HG03342 (cell line): Measurements from ENCODE around the gene MANSC1.
A peak's percentile ranks its signal among the peaks of the same experiment; 100 is the strongest.

Experiments
- ATAC-seq: cut with Tn5 transposase; IDR thresholded peaks from one replicate; pipeline ENCODE4 v1.9.1; 2021; ENCODE audit warnings: mild to moderate bottlenecking, moderate library complexity; ENCODE audit not compliant: unreplicated experiment

The MANSC1 gene

DNA sequence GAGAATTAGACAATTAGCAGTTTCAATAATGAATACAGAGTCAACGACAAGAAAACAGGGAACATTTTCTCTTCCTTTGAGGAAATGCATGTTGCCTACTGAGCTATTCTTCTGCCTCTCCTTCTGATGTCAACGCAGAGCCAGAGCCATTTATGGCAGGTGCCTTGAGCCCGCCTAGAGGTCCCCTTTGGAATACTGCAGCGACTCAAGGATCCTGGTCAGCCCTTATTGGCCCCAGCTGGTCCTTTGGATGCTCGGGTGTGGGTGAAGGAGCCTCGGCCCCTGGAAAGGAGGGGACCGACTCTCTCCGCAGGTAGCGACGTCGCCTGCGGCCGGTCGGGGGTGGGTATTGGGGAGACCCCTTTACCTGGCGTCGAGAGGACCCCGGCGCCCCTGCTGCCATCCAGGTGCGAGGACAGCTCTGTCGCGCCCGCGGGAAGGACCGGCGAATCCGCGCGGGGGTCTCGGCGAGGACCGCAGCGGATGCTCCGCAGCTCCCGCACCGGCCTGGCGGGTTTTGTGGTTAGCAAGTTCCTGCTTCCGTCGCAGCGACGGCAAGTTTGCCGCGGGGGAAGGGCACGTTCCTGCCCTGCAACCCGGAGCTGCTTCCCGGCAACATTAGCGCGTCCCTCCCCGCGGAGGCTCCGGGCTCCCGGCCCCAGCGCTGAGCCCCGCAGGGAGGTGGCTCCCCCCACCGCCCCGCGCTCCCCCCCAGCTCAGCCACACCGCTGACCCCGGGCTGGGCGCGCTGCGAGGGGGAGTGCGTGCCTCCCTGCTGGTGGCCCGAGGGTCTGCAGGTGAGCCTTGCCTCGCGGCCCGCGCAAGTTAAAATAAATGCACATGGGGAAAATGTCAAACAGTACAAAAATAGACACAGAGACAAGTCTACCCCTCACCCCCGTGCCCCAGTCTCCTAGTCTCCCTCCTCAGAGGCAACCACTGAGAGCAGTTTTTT lies at the start of gene MANSC1:
Gene MANSC1 (minus strand): TSS at position 532 of the 955 bp plus-strand sequence. CDS start 6,928 bp downstream, outside the sequence.
- ATAC-seq = peak; percentile 55

DNA sequence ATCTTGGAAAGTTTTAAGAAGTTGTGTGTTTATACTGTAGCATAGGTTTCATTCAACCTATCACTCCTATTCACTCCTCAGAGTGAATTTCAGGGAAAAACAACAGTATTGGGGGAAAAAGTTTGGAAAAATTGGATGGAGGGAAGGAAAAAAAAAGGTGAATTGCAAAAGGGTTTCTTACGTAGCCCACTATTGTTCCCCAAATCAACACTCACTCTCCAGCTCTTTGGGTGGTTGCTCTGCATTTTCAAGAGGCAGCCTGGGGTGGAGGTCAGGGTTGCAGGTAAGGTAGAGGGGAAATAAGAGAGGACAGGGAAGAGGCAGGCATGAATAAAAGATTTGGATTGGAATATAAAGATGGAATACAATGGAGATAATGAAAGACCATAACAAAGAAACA lies 49.1 kb upstream of the MANSC1 start:
- no peak for ATAC-seq

DNA sequence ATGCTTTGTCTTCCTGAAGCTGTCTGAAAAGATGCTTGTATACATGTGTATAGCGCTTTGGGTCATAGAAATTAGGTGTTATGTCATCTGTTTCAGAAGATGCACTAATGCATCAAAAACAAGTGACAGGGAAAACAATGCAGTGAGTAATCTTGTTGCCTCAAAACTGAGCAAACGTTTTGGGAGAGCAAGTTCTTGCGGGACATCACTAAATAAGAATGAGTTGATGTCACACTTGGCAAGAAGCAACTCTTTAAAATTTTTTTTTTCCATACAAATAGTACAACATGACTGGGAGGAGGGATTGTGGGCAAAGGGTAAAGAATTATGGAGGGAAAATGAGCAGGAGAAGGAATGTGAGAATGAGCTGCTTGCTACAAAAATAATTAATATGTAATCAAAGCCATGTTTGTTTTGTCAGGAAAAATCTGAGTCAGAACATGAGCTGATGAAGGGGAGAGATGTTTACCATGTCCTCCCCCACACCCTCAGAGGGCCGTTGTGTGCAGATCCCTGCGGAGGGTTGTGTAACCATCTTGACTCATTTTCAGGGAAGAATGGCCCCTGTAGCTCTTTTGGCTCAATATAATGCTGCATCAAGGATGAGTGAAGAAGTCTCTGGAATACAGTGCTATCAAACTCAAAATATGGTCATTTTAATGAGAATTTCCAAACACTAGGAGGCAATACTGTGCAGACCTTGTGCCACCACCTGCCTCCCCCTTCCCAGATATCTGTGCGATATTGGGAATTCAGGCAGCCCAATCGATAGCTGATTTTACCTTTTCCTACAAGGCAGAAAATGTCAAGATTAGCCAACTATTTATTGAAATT lies 48.2 kb upstream of the MANSC1 start:
- ATAC-seq = no peak

DNA sequence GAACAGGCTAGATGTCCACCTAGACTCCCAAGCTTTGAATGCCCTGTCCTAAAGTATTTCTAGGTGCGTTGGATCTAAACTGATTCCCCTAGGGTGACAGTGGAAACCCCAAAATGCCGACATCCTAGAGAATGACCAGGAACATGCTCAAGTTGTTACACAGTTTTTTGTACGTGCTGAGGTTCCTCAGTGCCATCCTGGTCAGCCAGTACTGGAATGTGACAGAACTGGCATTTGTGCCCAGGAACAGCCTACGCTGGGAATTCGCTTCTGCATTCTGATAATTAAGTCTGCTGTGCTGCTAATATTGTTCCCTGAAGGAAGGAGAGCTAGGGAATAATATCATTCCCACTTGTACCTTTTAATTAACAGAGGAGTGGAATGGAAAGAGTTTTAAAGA lies 47.1 kb upstream of the MANSC1 start:
- ATAC-seq = no peak

DNA sequence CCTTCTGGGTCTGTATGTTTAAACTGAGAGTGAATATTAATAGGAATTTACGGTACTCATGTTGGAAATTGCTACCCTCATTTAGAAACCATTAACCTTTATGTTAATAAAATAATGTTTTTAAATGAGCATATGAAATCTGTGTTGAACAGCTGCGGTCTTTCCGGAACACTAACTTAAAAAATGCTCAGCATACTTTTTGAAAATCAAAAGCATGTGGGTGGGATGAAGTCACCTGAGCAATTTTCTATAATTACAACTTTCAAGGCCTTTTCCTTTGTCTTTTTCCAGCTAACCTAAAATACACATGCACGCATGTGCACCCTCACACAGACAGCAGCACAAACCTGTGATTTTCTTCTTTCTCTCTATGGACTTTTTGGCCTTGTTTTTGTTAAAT lies 46.7 kb upstream of the MANSC1 start:
- no peak for ATAC-seq

DNA sequence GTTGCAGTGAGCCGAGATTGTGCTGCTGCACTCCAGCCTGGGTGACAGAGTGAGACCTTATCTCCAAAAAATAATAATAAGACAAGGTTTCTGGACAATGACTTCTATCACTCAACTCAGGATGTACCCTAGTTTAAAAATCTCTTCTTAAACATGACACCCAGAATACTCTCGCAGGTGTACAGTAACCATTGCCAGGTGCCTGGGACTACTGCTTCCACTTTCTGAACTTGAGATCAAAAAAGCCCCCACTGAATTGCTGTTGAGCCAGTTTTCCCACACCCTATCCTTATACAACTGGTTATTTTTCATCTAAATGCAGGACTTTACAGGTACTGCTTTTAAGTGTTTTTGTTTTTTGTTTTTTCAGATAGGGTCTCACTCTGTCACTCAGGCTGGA lies 43.1 kb upstream of the MANSC1 start:
- no peak for ATAC-seq

DNA sequence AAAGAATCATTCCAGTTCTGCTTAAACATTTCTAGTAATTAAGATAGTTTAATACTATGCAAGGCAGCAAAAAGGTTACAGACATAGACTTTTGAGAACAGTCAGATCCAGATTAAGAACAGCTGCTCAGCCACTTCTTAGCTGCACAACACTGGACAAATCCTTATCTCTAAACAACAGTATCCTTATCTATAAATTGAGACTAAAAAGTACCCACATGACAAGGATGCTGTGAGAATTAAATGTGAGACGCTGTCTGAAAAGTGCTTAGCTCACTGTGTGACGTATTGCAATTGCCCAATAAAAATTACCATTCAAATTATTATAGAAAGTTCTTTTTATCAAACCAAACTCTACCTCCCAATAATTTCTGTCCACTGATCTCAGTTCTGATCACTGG lies 42.4 kb upstream of the MANSC1 start:
- no peak for ATAC-seq

DNA sequence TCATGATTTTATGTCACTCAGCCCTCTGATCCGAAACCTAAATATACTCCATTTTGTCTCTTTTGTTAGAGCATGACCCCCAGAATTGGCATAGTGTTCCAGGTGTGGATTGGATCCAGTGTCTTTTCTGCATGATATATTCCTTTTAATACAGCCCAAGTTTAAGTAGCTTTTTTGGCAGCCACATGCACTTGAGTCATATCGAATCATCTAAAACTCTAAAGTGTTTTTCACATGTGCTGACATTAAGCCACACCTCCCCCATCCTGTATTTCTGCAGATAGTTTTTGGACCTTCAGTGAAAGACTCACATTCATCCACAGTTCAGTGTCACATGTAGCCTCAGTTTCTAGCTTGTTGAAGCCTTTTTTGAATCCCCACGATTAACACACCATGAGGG lies 37.5 kb upstream of the MANSC1 start:
- ATAC-seq = no peak

DNA sequence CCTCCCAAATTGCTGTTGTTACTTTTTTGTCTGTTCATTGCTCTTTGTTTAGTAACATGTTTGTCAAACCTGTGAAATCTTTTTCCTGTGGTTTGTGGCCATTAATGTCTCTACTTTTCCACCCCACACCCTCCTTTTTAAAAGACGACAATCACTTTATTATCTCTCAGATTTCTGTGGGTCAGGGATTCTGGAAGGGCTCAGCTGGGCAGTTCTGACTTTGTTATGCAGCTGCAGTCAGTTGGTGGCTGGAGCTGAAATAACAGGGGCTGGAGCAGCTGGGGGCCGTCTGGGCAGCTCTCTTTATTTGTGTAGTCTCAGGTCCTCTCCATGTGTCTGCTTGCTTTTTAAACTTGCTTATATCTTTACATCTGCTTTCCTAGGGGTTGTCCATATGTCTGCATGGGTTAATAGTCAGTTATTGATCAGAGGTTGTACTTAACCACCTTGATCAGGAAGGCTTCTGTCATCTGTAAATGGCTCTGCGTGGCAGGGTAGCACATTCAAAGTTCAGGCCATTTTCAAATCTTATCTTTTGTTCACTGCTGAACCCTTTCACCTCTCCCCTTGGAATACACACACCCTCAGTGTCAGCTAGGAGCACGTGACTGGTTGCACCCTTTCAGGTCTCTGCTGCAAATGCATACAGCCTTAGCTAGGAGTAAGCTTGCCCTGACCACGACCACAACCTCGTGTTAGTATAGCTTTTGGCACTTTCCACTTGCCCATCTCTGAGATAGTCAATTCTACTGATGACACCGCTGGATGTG lies 34.7 kb upstream of the MANSC1 start:
- ATAC-seq = no peak

DNA sequence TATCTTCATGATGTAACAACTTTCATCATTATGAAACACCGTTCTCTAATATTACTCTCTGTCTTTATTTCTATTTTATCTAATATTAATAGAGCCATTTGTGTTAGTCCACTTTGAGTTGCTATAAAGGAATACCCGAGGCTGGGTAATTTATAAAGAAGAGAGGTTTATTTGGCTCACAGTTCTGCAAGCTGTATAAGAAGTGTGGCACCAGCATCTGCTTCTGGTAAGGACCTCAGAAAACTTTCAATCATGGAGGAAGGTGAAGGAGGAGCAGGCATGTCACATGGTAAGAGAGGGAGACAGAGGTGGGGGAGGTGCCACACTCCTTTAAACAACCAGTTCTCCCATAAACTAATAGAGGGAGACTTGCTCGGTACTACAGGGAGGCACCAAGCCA lies 31.9 kb upstream of the MANSC1 start:
- no peak for ATAC-seq

DNA sequence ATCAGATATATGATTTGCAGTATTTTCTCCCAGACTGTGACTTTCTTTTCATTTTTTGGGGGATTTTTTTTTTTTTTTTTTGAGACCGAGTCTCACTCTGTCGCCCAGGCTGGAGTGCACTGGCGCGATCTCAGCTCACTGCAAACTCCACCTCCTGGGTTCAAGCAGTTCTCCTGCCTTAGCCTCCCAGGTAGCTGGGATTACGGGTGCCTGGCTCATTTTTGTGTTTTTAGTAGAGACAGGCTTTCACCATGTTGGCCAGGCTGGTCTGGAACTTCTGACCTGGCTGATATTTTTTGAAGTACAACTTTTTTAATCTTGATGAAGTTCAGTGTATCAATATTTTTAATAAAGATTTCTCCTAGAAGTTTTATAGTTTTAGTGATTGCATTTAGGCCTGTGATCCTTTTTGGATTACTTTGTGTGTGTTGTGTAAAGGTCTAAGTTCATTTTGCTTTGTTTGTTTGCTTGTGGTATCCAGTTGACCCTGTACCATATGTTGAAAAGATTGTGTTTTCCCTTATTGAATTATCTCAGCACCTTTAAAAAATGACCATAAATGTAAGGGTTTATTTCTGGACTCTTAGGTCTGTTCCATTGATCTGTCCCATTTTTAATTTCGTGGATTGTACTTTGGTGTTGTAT lies 31.0 kb upstream of the MANSC1 start:
- ATAC-seq = no peak

DNA sequence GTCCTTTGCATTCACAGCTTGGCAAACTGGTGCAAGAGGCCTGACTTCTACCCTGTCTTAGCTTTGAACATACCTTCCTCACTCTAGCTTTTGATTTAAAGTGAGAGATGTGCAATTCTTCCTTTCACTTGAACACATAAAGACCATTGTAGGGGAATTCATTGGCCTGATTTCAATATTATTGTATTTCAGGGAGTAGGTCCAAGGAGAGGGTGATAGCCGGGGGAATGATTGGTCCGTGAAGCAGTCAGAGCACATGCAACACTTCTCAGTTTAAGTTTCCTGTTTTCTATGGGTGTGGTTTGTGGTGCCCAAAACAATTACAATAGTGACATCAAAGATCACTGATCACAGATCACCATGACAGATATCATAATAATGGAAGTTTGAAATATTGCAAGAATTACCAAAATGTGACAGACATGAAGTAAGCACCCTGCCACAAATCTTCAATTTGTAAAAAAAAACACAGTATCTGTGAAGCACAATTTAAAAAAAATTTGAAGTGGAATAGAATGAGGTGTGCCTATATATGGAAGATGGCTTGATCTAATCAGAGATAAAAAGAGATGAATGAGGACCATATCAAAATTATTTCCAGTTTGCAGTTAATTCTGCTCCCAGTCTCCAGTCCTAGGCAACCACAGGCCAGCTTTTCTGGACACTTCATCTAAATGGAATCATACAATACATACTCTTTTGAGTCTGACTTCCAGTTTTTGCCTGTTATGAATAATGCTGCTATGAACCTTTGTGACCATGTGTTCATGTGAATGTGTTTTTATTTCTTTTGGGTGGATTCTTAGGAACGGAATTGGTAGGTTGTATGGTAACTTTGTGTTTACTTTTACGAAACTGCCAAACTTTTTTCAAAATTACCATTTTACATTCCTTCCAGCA lies 30.0 kb upstream of the MANSC1 start:
- peak; percentile 51 for ATAC-seq

DNA sequence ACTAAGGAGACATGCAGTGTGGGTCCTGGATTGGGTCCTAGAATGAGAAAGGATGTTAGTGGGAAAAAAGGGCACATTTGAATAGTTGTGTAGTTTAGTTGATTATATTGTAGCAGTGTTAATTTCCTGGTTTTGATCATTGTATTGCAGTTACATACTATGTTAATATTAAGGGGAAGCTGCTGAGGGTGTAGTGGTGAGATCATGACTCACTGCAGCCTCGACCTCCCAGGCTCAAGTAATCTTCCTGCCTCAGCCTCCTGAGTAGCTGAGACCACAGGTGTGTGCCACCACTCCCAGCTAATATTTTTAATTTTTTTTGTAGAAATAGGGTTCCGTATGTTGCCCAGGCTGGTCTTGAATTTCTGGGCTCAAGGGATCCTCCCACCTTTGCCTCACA lies 28.6 kb upstream of the MANSC1 start:
- ATAC-seq = no peak

DNA sequence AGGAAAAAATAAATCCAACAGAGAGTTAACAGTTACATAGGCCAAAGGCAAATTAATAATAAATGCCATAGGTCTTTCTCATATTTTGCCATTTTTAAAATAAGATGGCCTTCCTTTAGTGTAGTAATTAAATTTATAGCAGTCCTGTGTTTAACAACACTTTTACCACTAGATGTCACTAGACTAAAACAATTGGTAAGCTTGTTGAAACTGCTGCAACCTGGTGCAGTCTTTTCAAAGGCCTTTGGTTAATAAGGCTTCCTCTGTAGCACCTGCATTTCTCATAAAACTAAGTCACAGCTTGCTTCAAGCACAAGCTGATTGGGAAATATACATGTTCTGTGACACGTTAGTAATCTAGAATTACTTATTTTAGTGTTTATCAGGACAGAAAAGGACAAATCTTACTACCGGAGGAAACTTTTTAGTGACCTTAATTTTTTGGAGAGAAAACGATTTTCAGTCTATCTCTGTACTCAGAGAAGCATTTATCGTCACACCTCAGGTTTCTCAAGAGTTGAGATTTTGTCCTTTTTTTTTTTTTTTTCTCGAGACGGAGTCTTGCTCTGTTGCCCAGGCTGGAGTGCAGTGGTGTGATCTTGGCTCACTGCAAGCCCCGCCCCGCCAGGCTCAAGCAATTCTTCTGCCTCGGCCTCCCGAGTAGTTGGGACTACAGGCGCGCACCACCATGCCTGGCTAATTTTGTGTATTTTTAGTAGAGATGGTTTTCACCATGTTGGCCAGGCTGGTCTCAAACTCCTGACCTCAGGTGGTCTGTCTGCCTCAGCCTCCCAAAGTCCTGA lies 26.8 kb upstream of the MANSC1 start:
- ATAC-seq = no peak

DNA sequence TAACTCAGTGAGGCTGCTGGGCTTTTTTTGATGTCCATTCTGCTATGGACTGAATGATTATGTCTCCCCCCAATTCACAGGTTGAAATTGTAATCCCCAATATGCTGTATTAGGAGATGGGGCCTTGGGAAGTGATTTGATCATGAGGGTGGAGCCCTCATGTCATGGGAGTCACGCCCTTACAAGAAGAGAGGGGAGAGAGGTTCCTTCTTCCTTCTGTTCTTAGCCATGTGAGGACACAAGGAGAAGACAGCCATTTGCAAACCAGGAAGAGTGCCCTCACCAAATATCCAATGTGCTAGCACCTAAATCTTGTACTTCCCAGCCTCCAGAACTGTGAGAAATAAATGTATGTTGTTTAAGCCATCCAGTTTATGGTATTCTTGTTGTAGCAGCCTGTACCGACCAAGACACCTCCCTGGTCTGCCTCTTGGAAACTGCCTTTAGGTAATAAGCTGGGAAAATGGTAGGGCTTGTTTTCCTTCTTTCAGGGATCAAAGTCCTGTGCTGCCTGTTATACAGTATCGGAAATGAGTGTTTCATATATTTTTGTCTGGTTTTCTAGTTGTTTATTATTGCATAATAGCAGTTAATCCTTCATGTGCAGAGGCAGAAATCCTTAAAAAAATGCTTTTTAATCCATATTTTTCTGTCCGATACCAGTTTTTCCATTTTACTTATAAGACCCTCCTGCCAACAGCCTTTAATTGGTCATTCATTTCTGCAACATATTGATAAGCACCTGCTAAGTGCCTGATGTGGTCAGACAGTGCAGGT lies 23.1 kb upstream of the MANSC1 start:
- no peak for ATAC-seq

DNA sequence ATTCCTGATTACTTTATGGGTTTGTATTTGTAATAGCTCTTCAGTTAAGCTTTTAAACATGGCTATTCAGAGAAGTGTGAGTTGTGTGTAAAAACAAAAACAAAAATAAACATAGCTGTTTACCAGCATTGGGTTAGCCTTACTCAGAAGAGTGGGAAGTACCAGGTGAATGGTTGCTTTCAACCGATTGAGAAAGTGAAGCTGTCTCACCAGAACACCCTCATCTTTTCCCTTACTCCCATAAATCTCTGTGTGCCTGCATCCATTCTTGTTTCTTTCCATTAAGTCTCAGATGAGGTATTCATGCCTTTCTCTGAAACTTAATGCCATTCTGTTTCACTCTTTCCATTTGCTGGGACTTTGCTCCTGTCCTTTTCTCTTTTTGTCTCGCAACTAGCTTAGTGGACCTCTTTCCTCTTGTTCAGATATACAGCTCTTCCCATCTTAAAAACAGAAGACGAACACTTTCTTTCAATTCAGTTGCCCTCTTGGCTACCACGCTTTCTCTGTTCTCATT lies 17.5 kb upstream of the MANSC1 start:
- ATAC-seq = no peak

DNA sequence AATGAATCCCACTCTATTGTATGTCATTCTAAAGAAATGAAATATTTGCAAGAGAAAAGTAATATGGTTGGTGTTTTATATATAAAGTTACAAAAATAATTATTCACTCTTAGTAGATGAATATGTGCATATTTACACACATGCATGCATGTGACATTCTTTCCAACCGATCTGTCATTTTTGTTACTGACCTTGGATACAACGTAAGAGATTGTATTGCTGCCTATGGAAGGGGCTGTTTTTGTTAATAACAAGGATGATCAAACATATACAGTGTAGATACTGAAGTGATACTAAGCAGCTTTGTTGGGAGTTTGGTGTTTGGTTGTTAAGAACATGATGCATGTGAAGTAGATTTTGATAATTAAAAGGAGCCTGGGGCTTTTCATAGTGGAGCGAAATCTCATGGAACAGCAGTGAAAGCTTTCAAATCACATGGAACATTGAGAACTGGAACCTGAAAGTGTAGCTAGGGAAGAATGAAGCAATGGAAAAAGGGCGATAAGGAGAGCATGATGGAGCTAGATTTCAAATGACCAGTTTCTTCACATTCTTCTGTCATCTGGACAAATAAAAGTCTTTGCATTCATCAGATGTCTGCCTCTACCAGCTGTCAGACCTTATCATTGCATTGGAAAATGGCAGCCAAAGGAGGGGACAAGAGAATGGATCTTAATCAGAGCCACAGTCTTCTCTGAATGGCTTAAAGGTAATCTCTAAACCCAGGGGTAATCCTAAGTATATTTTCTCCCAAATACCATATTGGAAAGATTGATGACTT lies 16.8 kb upstream of the MANSC1 start:
- no peak for ATAC-seq
